Fibroblast of skin of right quadriceps (primary cell): ENCODE data around the gene PLEK2.
"Not testable (repeated sequence)": the region's sequence is repeated elsewhere in the genome, so short reads cannot be mapped to it uniquely, and the experiment has no call there.

ENCODE experiments used
- DNase-seq: peaks from one replicate; pipeline ENCODE4 v3.0.0-alpha.2; 2013

Gene PLEK2

DNA sequence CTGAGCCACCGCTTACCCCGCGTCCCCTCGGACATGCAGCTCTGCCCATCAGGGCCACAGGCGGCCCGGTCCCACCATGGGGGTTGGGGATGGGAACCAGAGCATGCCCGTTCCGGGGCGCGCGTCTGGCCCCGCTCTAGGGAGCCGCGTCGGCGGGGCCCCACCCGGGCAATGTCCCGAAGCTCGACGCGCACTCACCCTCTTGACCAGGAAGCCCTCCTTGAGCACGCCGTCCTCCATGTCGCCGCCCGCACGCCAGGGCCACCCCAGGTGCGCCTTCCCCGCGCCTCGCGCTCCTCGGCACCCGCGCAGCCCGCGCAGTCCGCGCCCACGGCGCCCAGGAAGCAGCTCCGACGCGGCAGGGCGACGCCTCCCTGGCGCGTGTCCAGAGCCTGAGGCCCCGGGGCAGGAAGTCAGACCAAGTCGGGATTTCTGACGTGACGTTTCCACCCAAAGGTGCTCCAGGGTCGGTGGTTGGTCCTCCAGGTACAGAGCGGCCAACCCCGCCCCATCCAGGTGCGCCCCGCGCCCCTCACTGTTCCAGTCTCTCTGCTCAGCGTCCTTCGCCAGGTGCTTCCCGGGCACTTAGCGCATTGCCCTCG, at the start of gene PLEK2:
Gene PLEK2, minus strand, starts transcription at position 346 of the 602 bp plus-strand sequence. Its CDS starts 106 bp downstream, at position 240.
- DNase-seq = peak; percentile 28

- DNase-seq = peak; percentile 15
These were observed 49.5 kb upstream of the PLEK2 start for GRCh38 chr14:67461341-67461985.

- no peak for DNase-seq
These were observed 47.4 kb upstream of the PLEK2 start for GRCh38 chr14:67459336-67459735.

GRCh38 chr14:67457782-67458181, 45.8 kb upstream of the PLEK2 start:
- DNase-seq = no peak

DNA sequence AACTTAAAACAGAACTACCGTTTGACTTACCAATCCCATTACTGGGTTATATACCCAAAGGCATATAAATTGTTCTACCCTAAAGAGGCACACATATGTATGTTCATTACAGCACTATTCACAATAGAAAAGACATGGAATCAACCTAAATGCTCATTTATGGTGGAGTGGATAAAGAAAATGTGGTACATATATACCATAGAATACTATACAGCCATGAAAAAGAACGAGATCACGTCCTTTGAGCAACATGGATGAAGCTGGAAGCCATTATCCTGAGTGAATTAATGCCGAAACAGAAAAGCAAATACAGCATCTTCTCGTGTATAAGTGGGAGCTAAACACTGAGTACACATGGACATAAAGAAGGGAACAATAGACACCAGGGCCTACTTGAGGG, 44.8 kb upstream of the PLEK2 start:
- DNase-seq = no peak

DNA sequence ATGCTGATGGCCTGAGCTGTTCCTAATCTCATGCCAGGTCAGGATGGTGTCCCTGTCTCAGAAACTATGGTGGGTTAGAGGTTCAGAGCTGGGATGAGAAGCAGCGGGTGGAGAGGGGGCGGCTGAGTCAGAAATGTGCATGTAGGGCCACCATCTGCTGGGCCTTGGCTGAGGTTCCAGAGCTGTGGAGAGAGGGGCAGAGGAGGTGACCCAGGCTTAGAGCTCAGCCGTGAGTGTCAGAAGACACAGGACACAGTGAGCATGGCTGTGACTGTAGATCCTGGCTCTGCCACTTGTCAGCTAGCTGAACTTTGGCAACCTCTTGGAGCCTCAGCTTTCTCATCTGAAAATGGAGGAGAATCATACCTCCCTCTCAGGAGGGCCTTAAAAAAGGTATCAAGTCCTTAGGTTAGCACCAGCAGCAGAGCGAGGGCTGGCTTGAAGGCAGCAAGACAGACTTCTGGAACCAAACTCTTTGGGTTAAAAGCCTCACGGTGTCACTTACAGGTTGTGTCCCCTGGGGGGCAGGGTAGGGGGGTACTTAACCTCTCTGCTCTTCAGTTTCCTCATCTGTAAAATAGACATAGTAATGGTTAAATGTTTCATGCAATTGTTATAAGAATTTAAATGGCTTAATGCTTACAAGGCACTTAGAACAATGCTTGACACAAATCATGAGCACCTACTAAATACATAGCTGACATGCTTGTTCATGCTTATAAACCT, 41.8 kb upstream of the PLEK2 start:
- no peak for DNase-seq

DNA sequence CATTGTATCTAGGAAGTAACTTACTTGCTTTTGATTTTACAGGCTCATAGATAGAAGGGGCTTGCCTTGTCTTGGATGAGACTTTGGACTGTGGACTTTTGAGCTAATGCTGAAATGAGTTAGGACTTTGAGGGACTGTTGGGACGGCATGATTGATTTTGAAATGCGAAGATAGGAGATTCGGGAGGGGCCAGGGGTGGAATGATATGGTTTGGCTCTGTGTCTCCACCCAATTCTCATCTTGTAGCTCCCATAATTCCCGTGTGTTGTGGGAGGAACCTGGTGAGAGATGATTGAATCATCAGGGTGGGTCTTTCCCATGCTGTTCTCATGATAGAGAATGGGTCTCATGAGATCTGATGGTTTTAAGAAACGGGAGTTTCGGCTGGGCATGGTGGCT, 39.7 kb upstream of the PLEK2 start:
- not testable (repeated sequence) for DNase-seq

GRCh38 chr14:67449096-67449495, 37.1 kb upstream of the PLEK2 start:
- DNase-seq = no peak

- no peak for DNase-seq
These were observed 35.0 kb upstream of the PLEK2 start for GRCh38 chr14:67447033-67447381.

DNA sequence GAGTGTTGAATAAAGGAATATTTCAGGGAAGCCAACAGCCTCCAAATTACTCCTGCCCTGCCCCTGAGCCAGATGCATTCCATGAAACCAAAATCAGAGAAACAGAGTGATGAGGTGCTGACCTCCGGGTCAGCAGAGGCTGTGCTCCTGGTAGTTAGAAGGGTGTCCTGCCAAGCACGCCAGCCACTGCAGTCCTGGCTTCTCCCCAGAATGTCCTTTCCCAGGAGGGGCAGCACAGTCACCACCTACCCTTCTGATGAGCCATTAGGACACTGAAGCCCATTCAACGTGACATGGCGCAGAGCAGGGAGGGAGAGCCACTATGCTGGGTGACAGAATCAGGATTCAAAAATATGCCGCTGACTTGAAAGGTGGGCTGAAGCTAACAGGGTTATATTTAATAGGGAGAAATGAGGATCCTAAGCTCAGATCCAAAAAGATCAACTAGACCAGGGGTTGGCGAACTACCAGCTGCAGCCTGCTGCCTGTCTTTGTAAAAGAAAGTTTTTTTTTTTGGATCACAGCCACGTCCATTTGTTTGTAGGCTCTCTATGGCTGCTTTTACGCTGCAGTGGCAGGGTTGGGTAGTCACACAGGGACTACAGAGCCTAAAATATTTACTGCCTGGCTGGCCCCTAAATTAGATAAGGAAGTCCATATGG, 34.5 kb upstream of the PLEK2 start:
- DNase-seq = no peak

DNA sequence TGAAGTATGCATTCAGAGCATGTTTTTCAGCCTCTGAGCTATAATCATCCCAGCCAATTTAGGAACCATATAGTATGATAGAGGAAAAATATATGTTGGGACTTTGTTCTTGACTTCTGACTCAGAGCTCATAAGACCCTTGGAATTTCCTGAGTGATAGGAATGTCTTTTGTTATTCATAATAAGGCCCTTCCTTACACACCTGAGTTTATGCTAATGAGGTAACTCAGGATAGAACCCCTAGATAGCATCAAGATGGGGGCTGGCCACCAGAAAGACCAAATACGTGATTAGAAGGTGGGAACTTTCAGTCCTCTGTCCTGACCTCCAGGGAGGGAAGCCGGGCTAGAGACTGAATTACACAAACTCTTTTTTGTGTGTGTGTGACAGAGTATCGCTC, 32.4 kb upstream of the PLEK2 start:
- no peak for DNase-seq

DNA sequence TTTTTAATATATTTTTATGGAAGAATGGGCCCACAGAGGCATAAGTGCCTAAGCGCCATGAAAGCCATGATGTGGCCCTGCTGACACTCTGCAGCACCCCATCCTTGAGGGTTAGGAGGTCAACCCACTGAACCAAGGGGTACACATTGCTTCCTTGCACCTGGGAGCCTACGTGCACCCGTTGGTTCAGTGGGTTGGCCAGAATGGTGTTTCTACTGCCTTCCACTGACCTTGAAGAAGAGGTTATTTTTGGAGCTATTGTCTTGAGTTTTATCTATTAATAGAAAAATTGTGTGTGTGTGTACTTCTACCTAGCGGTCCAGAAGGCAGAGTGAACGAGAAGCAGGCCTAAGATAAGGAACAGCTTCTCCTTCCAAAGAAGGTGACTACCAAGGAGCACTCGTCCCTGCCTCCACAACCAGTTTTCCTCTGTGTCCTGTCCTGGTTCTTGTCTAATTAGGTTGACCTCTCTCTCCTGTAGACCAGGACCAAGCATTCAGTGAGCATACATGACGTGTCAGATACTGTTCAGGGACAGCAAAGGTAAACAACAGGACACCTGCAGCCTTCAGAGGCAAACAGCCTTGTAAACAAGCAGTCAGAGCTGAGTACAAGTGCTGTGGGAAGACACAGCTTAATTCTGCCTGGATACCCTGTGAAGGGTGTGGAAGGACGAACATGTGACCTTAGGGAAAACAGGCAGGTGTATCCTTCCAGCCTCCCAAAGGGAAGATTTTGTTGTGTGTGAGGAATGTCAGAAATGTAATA, 30.4 kb upstream of the PLEK2 start:
- DNase-seq = no peak

DNA sequence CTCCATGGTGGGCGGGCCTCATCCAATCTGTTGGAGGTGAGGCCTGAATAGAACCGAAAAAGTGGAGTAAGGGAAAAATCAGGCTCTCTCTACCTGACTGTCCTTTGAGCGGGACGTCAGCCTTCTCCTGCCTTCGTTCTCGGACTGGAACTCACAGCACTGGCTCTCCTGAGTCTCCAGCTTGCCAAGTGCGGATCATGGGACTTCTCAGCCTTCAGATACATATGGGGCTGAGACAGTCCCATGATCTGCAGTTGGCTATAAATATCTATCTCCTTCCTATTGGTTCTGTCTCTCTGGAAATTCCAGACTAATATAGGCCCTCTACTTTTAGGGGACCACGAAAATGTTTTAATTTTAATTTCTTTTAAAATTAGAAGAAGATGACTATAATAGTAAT, 29.7 kb upstream of the PLEK2 start:
- DNase-seq = no peak

DNA sequence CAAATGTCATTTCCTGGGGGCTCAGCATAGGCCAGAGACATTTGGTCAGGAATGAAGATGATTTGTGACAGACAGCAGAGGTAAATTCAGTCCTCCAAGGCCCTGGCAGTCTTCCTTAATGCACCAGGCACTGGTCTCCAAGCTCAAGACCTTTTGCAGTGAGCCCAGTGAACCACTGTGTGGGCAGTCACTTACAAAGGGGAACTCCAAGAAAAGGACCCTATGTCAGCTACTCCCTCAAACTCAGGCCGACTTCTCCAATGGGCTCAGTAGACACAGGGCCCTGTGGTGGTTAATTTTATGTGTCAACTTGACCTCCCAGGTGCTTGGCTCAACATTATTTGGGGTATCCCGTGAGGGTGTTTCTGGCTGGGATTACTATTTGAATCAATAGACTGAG, 29.3 kb upstream of the PLEK2 start:
- DNase-seq = no peak

GRCh38 chr14:67440513-67440912, 28.5 kb upstream of the PLEK2 start:
- DNase-seq = no peak

DNA sequence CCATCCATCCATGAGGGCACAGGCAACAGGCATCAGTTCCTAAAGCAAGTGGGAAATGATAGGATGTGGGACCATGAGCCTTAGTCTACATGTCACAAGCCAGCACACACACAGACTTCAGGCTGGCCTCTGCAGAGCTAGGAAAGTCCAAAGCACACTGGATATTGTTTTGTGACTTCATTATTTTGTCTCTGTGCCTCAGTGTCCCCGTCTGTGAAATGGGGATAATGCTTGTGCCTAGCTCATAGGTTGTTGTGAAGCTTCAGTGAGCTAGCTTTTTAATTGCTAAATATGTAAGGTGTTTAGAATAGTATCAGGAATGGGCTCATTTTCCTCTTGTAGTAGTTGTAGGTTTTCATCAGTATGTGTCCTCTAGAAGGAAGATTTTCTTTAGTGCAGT, 27.0 kb upstream of the PLEK2 start:
- DNase-seq = no peak

GRCh38 chr14:67436006-67436866, 24.3 kb upstream of the PLEK2 start:
- DNase-seq = no peak

DNA sequence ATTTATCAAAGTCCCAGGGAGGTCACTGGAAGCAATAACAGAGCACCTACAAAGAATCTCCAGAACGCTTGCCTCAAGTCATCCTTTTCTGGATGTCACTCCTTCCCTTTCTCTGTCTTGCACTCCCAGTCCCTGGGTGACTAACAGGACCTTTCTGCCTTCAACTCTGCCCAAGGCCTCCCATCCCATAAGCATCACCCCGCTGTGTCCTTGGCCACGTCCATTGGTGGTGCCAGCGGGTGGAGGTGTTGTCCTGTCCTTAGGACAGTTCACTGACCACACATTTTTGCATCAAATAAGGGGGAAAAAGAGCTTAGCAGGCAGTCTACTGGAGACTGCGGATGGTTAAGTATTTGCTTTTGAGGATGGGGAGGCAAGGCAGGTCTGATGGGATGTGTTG, 23.6 kb upstream of the PLEK2 start:
- no peak for DNase-seq

DNA sequence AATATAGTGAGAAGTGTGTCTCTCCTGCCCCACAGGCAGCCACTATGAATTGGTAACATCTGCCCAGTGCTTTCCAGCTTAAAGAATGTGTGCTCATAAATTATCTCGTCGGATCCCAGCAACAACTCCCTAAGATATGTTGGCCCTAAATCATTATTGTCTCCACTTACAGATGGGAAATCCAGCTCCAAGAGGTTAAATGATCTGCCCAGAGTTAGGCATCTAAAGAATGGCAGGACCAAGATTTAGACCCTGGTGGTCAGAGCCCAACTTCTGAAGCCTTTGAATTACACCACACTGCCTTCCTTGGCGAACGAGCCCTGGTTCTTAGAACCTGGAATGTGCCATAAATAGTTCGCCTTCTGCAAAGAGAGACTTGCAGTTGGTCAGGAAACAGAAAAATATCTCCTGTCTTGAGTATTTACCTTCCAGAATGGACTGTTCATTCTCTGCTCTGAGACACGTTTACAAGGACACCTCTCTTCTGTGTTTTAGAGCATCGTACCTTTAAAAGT, 20.1 kb upstream of the PLEK2 start:
- DNase-seq = peak; percentile 74

GRCh38 chr14:67429510-67430205, 17.7 kb upstream of the PLEK2 start:
- DNase-seq = peak; percentile 67

GRCh38 chr14:67428501-67429031, 16.6 kb upstream of the PLEK2 start:
- peak; percentile 60 for DNase-seq
